ENCODE results near the gene ZDHHC4.

DNA sequence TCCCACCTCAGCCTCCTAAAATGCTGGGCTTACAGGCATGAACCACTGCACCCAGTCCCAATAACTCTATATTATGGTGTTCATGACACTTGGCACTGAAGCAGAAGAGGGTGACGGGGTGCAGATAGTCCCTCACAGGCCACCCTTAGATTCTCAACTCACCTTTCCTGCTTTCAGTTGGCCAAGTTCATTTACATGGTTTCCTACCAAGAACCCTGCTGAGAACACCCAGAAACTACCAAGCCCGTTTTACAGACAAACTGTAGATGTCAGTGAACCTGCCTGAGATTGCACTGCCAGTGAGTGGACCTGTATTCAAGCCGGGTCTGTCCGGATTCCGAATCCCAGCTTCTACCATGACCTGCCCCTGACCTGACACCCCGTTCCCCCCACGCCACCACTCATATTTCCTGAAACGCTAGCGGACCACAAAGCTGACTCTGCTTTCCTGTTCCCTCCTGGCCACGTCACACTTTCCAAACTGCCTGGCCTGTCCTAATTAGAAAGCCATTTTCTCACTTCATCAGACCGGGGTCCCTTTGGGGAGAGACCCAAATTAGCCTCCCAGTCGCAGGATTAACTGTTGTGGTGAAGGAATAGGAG lies 43.3 kb upstream of the ZDHHC4 start:
- TF ChIP-seq, protein P1, sequence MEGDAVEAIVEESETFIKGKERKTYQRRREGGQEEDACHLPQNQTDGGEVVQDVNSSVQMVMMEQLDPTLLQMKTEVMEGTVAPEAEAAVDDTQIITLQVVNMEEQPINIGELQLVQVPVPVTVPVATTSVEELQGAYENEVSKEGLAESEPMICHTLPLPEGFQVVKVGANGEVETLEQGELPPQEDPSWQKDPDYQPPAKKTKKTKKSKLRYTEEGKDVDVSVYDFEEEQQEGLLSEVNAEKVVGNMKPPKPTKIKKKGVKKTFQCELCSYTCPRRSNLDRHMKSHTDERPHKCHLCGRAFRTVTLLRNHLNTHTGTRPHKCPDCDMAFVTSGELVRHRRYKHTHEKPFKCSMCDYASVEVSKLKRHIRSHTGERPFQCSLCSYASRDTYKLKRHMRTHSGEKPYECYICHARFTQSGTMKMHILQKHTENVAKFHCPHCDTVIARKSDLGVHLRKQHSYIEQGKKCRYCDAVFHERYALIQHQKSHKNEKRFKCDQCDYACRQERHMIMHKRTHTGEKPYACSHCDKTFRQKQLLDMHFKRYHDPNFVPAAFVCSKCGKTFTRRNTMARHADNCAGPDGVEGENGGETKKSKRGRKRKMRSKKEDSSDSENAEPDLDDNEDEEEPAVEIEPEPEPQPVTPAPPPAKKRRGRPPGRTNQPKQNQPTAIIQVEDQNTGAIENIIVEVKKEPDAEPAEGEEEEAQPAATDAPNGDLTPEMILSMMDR (IDR thresholded peaks at IDR 0.05), result no peak
- no peak for TF ChIP-seq POLR2A (IDR thresholded peaks at IDR 0.05)
